ES-I3 (cell line): ENCODE data around the gene BANK1.
"Not testable (repeated sequence)": the region's sequence is repeated elsewhere in the genome, so short reads cannot be mapped to it uniquely, and the experiment has no call there.

Experiments used
- H3K36me3 ChIP-seq: 2 replicates; pipeline ENCODE4 v1.6.1; 2013; ENCODE audit warnings: mild to moderate bottlenecking, low read length, control low read depth, moderate library complexity; ENCODE audit not compliant: insufficient read depth
- H3K4me1 ChIP-seq: 2 replicates; pipeline ENCODE4 v1.6.1; 2013; ENCODE audit warnings: mild to moderate bottlenecking, control low read depth, low read length; ENCODE audit not compliant: insufficient read depth
- H3K9ac ChIP-seq: 2 replicates; pipeline ENCODE4 v1.6.1; 2013; ENCODE audit warnings: low read depth, mild to moderate bottlenecking, low read length, moderate library complexity
- H3K9me3 ChIP-seq: 2 replicates; pipeline ENCODE4 v1.6.1; 2013; ENCODE audit warnings: mild to moderate bottlenecking, low read length, moderate library complexity; ENCODE audit not compliant: control insufficient read depth, insufficient read depth

BANK1 gene

DNA sequence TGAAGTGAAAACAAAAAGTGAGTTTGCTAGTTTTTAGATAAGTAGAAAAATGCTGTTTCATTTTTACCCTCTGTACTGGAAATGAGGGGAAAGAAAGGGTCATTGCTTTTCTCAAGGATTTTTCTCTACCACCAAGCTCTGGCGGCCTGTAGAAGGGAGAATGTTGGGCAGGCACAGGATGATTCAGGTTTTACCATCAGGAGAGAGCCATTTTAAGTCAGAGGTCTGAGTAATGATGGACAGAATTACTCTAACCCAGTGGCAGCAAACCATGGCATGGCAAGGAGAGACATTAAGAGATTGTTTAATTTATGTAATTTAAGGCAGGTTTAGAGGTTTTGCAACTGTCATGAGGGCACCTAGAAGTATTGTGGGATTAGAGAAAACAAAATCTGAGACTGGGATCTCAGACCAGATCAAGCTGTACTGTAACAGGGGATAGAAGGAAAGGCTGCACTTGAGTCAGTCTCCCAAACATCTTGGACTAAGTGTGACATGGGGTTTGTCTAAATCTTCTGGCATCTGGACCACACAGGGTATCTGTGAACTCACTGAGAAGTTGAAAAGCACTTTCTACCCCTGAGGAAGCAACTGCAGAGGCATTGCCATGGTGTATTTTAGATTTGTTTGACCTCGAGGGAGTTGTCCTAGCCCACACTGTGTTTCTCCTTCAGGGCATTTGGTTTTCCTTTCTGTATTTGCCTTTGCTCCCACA lies 81.6 kb downstream of the BANK1 start:
- no peaks in the 10 kb centered on the region for H3K36me3 ChIP-seq
- H3K4me1 ChIP-seq: no peaks in the 10 kb centered on the region; the same call in 1 of the 2 replicates
- H3K9ac ChIP-seq: no peak overlapping the region
- H3K9me3 ChIP-seq: no peaks in the 10 kb centered on the region

DNA sequence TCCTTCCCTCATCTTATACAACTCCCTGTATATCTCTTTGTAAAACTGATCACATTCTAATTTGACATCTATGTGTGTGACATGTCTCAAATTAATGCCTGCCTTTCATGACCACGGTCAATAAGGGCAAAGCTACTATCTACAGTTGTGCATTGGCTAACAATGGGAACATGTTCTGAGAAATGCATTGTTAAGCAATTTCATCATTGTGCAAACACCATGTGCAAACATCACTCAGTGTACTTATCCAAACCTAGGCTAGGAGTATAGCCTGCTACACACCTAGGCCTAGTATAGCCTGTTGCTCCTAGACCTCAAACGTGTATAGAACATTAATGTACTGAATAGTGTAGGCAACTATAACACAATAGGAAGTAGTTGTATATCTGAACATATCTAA lies 95.0 kb downstream of the BANK1 start:
- Histone ChIP-seq H3K36me3 (no peaks in the 10 kb centered on the region), H3K9me3 (no peaks in the 10 kb centered on the region), H3K9ac (no peak overlapping the region), H3K4me1 (no peaks in the 10 kb centered on the region)

DNA sequence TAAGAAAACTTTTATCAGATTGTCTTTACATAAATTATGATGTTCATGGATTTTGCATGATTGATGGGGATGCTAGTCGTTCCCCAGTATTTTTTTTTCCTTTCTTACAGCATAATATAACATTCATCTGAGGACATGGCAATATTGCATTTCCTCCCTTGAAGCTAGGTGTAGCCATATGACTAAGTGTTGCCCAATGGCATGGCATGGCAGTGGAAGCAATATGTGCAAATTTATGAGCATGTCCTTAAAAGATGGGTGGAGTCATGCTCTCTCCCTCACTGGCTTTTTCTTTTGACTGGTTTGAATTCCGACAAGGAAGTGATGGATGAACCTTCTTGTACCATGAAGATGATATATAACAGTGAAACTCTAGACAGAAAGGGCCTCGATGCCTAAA lies 96.3 kb downstream of the BANK1 start:
- Histone ChIP-seq H3K4me1 (no peaks in the 10 kb centered on the region), H3K9ac (no peak overlapping the region), H3K36me3 (no peaks in the 10 kb centered on the region), H3K9me3 (no peaks in the 10 kb centered on the region)

DNA sequence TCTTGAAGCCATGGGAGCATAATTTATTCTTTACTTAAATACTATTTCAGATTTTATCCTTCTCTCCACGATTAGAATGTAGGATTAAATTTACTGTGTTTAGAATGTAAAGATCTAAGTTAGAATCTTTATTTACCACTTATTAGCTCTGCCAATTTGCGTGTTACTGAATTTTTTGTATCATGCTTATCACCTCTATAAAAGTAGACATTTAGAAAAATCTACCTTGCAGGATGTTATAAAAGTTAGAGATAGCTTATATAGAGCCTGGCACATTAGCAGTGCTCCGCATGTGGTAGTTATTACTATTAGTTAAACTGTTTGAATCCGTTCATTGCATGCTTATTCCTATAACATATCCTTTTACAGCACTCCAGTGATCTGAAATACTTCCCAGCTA lies 97.9 kb downstream of the BANK1 start:
- Histone ChIP-seq H3K9me3 (no peaks in the 10 kb centered on the region), H3K9ac (no peak overlapping the region), H3K36me3 (no peaks in the 10 kb centered on the region), H3K4me1 (no peaks in the 10 kb centered on the region)

DNA sequence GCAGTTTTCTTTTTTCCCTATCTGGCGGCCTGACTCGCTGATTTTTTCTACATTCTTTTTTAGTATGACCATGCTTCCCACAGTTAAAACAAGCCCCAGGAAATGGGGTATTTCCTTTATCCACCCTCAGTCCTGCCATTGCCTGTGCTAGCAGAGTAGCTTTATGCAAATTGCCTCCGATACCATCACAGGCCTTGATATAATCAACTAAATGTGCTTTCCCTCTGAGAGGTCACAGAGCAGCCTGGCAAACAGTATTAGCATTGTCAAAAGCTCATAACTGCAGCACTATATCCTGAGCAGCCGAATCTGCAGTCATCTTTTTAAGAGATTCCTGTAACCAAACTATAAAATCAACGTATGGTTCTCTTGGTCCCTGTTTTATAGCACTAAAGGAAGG lies 115.0 kb downstream of the BANK1 start:
- not testable (repeated sequence) for H3K36me3 ChIP-seq, H3K9ac ChIP-seq, H3K9me3 ChIP-seq, H3K4me1 ChIP-seq

DNA sequence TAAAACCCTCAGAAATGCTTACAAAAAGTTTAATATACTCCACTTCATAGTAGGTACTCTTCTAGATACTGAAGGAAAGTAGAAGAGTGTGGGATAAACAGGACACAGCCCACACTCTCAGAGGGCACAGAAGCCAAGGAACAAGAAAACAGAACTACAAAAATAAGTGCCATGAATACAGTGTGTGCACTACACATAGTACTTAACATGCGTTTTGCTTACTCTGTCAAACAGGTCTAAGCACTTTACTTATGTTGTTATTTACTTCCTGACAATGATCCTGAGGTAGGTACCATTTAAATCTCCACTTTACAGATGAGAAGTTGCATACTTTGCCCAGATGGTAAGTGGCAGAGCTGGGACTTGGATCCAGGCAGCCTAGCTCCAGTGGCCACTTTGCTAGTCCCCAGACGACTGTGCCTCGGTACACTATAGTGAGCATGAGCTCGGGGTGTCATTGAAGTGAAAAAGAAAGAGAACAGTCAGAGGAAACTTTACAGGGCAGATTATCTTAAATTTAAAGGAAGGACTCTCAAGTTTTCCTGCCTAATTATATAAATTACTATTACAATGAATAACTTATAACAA lies 120.3 kb downstream of the BANK1 start:
- Histone ChIP-seq H3K4me1 (no peaks in the 10 kb centered on the region), H3K36me3 (no peaks in the 10 kb centered on the region), H3K9ac (no peak overlapping the region), H3K9me3 (no peaks in the 10 kb centered on the region)

DNA sequence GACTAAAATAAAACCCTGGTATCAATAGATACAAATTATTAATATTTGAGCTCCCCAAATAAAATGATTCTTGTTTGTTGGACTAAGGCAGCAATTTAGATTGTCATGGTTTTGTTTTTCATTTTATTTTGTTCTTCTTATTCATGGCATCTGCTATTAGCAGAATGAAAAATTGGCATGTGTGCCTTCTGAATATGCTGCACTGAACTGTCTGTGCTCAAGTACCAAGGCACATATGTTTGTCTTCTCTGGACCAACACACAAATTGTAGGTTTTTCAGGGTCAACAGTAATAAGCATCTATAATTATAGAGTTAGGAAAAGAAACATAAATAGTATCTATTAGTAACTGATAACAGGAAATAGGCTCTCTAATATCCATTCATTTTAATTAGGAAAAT lies 121.1 kb downstream of the BANK1 start:
- Histone ChIP-seq H3K36me3 (no peaks in the 10 kb centered on the region), H3K4me1 (no peaks in the 10 kb centered on the region), H3K9ac (no peak overlapping the region), H3K9me3 (no peaks in the 10 kb centered on the region)

DNA sequence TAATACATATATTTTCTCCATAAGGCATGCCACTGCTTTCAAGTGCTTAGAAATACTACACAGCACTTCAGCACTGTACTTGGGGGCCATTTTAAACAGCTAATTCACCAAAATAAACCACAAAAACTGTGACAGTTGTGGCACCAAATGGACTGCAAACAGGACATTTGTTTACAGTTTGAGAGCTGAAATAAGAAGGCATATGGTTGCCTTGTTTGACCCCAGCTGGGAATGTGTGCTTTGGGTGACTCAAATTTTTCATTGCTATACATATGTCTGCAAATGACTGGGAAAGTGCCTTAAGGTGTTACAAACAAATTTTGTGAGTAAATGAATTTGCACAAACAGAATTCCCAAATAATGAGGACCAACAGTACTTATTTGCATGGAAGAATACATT lies 124.2 kb downstream of the BANK1 start:
- H3K36me3 ChIP-seq: no peaks in the 10 kb centered on the region
- H3K4me1 ChIP-seq: no peaks in the 10 kb centered on the region
- H3K9ac ChIP-seq: no peak overlapping the region
- no peaks in the 10 kb centered on the region for H3K9me3 ChIP-seq

DNA sequence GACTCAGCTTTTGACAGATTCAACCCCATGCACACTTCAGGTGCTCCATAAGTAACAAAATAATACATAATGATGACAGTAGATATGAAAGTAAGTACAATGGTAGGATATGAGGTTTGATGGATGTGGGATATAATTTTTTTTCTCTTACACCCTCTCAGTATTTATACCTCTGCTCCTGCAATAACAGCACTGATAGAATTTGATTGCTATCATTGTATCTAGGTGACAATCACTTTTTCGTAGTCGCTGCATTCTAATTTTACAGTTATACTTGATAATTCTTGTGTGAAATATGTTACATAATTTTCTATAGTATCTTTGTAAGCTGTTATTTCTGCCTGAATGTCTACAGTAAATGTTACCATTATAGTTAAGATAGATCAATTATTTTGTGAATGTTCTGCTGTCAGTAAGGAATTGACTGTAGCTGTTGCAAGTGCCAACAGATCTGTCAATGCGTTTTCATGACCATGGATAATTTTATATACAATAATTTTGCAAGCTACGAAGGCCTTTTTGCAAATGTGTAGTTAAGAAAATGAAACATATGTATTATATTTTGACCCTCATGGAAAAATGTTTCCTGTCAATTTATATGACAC lies 128.9 kb downstream of the BANK1 start:
- Histone ChIP-seq H3K4me1 (no peaks in the 10 kb centered on the region), H3K36me3 (no peaks in the 10 kb centered on the region), H3K9ac (no peak overlapping the region), H3K9me3 (no peaks in the 10 kb centered on the region)

DNA sequence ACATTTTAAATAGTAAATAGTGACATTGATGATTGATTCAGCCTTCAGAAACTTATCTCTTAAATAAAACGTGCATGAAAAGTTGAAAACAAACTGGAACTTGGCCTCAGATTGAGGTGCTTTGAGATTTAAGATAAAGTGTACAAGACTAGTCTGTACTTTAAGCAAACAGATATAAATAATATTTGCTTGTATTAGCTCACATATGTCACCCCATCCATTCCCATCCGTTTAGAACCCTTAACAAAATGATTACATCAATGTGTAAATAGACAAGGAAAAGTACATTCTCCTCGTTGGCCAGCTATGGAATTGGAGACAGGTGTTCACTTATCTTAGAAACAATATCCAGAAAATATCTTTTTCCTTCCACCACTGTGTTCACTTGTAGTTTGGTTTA lies 130.8 kb downstream of the BANK1 start:
- Histone ChIP-seq H3K9me3 (no peaks in the 10 kb centered on the region), H3K9ac (no peak overlapping the region), H3K4me1 (no peaks in the 10 kb centered on the region), H3K36me3 (no peaks in the 10 kb centered on the region)

DNA sequence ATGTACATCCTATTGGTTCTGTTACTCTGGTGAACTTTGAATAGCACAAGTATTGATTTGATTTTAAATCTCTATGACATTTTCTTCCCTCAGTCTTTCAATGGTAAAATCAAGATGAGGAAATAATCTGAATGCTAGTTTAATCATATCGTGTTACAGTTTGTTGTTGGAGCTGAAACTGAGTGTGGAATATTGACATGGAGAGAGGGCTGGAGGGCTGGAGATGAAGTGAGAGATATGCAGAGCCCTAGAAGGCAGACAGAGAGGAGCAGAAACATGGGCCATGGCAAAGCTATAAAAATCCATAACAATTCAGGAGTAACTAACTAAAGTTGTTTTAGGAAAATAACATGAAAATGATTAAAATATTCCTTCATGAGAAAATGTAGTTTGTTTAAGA lies 141.1 kb downstream of the BANK1 start:
- Histone ChIP-seq H3K9me3 (no peaks in the 10 kb centered on the region; the same call in 1 of the 2 replicates), H3K36me3 (no peaks in the 10 kb centered on the region), H3K9ac (no peak overlapping the region), H3K4me1 (no peaks in the 10 kb centered on the region)

DNA sequence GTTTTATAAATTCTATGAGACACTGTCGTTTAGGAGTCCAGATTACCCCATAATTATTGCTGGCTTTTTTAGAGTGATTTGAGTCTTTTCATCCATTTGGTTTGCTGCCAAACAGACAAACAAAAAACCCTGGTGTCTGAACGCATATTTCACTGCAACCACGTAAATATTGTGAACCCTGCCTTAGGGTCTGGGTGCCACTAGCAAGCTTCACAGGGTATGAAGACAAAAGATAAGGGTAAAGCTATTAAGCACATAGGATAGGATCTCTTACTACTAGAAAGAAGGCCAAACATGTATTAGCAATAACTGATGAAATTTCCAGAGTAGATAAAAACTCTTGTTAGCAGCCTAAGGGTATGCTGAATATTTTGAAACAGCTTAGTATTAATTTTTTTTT lies 143.3 kb downstream of the BANK1 start:
- no peaks in the 10 kb centered on the region for H3K4me1 ChIP-seq
- H3K36me3 ChIP-seq: no peaks in the 10 kb centered on the region
- no peak overlapping the region for H3K9ac ChIP-seq
- H3K9me3 ChIP-seq: no peaks in the 10 kb centered on the region; the same call in none of the 2 replicates

DNA sequence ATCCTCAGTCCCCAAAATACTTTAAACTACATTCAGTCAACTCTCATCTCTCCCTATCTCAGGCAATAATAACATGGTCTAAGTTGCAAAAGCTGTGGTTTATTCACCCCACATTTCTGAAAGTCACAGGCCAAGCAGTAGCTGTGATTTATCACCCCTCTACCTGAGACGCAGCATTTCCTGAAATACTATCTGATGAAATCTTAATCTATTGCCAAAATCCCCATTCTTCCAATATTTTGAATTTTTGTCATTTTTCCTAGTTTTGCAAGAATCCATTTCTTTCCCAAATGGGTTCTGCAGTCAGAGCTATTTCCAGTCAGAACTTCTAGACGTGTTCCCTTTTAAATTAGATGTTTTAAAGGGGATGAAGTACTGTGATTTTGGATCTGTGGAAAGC lies 148.3 kb downstream of the BANK1 start:
- H3K9ac ChIP-seq: no peak overlapping the region
- H3K4me1 ChIP-seq: no peaks in the 10 kb centered on the region
- H3K9me3 ChIP-seq: no peaks in the 10 kb centered on the region; the same call in none of the 2 replicates
- H3K36me3 ChIP-seq: no peaks in the 10 kb centered on the region

DNA sequence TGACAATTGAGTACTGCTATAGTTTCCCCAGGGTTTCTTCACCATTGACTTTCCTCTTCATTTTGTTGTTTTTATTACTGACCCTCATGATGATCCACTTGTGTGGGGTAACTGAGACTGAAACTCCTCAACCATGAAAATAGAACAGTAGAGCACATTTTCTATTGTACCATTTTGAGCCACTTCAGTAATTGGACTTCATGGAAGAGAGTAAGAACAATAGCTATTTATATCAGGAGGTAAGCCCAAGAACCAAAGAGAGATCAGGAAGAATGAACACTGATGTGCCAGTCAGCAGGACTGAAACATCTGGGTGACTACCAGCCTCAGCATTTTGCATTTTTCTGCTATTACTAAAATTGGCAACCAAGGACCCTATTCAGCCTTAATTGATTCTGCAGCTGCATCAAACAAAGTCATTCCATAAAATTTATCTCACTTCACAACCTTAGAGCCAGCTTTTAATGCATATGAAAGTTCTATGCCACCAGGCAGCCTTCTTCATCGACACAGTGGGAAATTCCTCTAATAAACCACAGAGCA lies 151.4 kb downstream of the BANK1 start:
- Histone ChIP-seq H3K9me3 (no peaks in the 10 kb centered on the region; the same call in 1 of the 2 replicates), H3K9ac (no peak overlapping the region), H3K4me1 (peaks cover 6% of the 10 kb centered on the region; the same call in 1 of the 2 replicates), H3K36me3 (no peaks in the 10 kb centered on the region)

DNA sequence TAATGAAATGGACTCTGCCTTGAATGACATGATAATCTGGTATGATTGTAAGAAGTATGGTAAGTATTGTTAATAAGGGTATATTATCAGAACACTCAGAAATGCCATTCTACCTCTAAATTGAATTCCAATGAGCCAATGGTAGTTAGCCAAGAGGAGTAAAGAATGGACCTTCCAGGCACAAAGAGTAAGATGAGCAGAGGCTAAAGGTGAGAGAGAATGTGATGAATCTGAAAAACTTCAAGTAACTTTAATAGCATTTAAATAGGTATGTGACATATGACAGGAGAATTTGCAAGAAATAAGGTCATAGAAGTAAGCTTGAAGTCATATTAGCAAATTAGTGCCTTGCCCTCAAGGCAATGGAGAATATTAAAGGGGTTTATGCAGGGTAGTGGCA lies 152.4 kb downstream of the BANK1 start:
- H3K4me1 ChIP-seq: peaks cover 6% of the 10 kb centered on the region; the same call in 1 of the 2 replicates

More for the DNA sequence above, 152.4 kb downstream of the BANK1 start:
- Histone ChIP-seq H3K36me3 (no peaks in the 10 kb centered on the region), H3K9ac (no peak overlapping the region), H3K9me3 (no peaks in the 10 kb centered on the region)
